DOHH2 (cell line): ENCODE results near the gene NAP1L1.

ENCODE experiments used
- H3F3A ChIP-seq: fragments of 200-600 bp; sonication (generic), shearing (Covaris generic); 2 replicates; pipeline ENCODE4 v1.6.0; 2016; ENCODE audit warnings: antibody characterized with exemption, mild to moderate bottlenecking; ENCODE audit not compliant: control insufficient read depth, insufficient read depth
- H3K27ac ChIP-seq: fragments of 200-600 bp; sonication (generic); 2 replicates; pipeline ENCODE4 v1.5.1; 2014; ENCODE audit warnings: low read depth, mild to moderate bottlenecking, low read length, moderate library complexity
- H3K27me3 ChIP-seq: fragments of 200-600 bp; sonication (generic); 2 replicates; pipeline ENCODE4 v1.6.1; 2014; ENCODE audit warnings: mild to moderate bottlenecking, low read length, mixed read lengths; ENCODE audit not compliant: control insufficient read depth
- H3K36me3 ChIP-seq: fragments of 200-600 bp; sonication (generic); 2 replicates; pipeline ENCODE4 v1.6.1; 2014; ENCODE audit warnings: mild to moderate bottlenecking, low read length, moderate library complexity, mixed read lengths; ENCODE audit not compliant: control insufficient read depth
- H3K4me1 ChIP-seq: fragments of 200-600 bp; sonication (generic); 2 replicates; pipeline ENCODE4 v1.6.1; 2014; ENCODE audit warnings: mild to moderate bottlenecking, low read length, mixed read lengths; ENCODE audit not compliant: control insufficient read depth
- H3K4me2 ChIP-seq: fragments of 200-600 bp; sonication (generic); 2 replicates; pipeline ENCODE4 v1.6.0; 2014; ENCODE audit warnings: mild to moderate bottlenecking, low read length, moderate library complexity
- H3K4me3 ChIP-seq: fragments of 200-600 bp; sonication (generic); 2 replicates; pipeline ENCODE4 v1.5.1; 2014; ENCODE audit warnings: mild to moderate bottlenecking, low read length, mixed read lengths
- H3K79me2 ChIP-seq: fragments of 200-600 bp; sonication (generic); 2 replicates; pipeline ENCODE4 v1.6.1; 2014; ENCODE audit warnings: mild to moderate bottlenecking, low read length, mixed read lengths; ENCODE audit not compliant: control insufficient read depth
- H3K9me2 ChIP-seq: fragments of 200-600 bp; sonication (generic); replicated peaks from 2 replicates; pipeline ENCODE4 v1.6.1; 2014; ENCODE audit warnings: mild to moderate bottlenecking, low read length, mixed read lengths; ENCODE audit not compliant: control insufficient read depth
- H3K9me3 ChIP-seq: fragments of 200-600 bp; sonication (generic); 2 replicates; pipeline ENCODE4 v1.6.1; 2014; ENCODE audit warnings: antibody characterized with exemption, low read length, mixed read lengths; ENCODE audit not compliant: control insufficient read depth, insufficient read depth
- H4K20me1 ChIP-seq: fragments of 200-600 bp; sonication (generic); 2 replicates; pipeline ENCODE4 v1.6.0; 2014; ENCODE audit warnings: low read depth, mild to moderate bottlenecking, antibody characterized with exemption, low read length, moderate library complexity; ENCODE audit not compliant: control insufficient read depth, insufficient read depth
- EZH2phosphoT487 ChIP-seq: fragments of 200-600 bp; sonication (generic); IDR thresholded peaks from 2 replicates; pipeline ENCODE4 v1.6.1; 2017; ENCODE audit warnings: borderline replicate concordance, mild to moderate bottlenecking, antibody characterized with exemption, low read length, moderate library complexity, mixed read lengths
- TF ChIP-seq, protein P1 (sequence below): fragments of 200-600 bp; sonication (generic); IDR thresholded peaks from one replicate; pipeline ENCODE4 v1.5.1; 2014; ENCODE audit warnings: antibody characterized with exemption, mild to moderate bottlenecking, low read depth, low read length; ENCODE audit not compliant: poor library complexity, severe bottlenecking

NAP1L1 gene

DNA sequence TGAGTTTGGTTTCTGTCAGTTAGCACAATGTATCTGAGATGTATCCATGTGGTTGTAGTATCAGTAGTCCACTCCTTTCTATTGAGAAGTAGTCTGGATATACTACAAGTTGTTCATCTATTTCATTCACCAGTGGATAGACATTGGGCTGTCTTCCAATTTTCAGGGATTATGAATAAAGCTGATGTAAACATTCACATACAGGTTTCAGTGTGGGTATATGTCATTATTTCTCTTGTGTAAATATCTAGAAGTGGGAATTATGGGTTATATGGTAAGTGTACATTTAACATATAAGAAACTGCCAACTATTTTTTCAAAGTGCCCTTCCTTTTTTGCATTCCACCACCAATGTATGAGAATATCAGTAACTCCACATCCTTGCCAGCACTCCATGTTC, 88.8 kb downstream of the NAP1L1 start:
- TF ChIP-seq, protein P1, sequence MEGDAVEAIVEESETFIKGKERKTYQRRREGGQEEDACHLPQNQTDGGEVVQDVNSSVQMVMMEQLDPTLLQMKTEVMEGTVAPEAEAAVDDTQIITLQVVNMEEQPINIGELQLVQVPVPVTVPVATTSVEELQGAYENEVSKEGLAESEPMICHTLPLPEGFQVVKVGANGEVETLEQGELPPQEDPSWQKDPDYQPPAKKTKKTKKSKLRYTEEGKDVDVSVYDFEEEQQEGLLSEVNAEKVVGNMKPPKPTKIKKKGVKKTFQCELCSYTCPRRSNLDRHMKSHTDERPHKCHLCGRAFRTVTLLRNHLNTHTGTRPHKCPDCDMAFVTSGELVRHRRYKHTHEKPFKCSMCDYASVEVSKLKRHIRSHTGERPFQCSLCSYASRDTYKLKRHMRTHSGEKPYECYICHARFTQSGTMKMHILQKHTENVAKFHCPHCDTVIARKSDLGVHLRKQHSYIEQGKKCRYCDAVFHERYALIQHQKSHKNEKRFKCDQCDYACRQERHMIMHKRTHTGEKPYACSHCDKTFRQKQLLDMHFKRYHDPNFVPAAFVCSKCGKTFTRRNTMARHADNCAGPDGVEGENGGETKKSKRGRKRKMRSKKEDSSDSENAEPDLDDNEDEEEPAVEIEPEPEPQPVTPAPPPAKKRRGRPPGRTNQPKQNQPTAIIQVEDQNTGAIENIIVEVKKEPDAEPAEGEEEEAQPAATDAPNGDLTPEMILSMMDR: no peak
- TF ChIP-seq EZH2phosphoT487: no peak
- no peaks in the 10 kb centered on the region for H3K36me3 ChIP-seq
- peaks cover 10% of the 10 kb centered on the region; the same call in 1 of the 2 replicates for H3K27me3 ChIP-seq
- no peaks in the 10 kb centered on the region for H3K4me1 ChIP-seq
- no peaks in the 10 kb centered on the region for H3K9me3 ChIP-seq
- H3K27ac ChIP-seq: no peak overlapping the region
- no peaks in the 10 kb centered on the region for H3K79me2 ChIP-seq
- no peaks in the 10 kb centered on the region for H4K20me1 ChIP-seq
- H3F3A ChIP-seq: no peaks in the 10 kb centered on the region
- no peak overlapping the region for H3K4me2 ChIP-seq
- no peak overlapping the region for H3K4me3 ChIP-seq
- H3K9me2 ChIP-seq: no peaks in the 10 kb centered on the region

DNA sequence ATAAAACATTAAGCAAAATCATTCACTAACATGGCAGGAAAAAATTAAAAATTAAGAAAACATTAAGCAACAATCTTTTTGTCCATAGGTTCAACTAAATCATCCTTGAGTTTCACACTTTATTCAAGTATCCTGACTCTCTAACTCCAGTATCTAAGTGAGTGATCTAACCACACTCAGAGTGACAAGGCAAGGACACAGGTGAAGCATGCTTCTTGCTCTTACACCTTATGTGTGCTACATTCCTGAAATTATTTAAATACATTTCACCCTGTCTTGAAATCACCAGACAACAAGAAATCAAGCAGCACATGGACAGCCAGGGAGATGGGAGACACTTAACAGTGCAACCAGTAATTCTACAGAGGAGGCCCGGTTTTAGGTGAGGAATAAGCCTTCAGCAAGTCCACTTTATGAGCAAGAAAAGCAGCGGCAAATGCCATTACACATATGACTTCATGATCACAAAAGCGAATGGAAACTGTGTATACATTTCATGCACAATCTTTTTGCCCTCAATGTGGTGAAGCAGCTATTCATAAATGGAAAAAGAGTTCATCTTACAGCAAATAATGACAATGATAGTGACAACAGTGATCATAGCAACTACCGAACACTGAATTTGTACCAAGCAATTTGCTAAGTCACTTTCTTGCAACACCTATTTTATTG, 90.3 kb downstream of the NAP1L1 start:
- Histone ChIP-seq H3K79me2 (no peaks in the 10 kb centered on the region), H4K20me1 (no peaks in the 10 kb centered on the region), H3K9me3 (no peaks in the 10 kb centered on the region), H3K9me2 (no peaks in the 10 kb centered on the region), H3K4me2 (no peak overlapping the region), H3F3A (no peaks in the 10 kb centered on the region), H3K4me3 (no peak overlapping the region), H3K27me3 (peaks cover 10% of the 10 kb centered on the region; the same call in 1 of the 2 replicates), H3K4me1 (no peaks in the 10 kb centered on the region), H3K27ac (no peak overlapping the region), H3K36me3 (no peaks in the 10 kb centered on the region)
- no peak for TF ChIP-seq EZH2phosphoT487
- TF ChIP-seq, protein P1: no peak

DNA sequence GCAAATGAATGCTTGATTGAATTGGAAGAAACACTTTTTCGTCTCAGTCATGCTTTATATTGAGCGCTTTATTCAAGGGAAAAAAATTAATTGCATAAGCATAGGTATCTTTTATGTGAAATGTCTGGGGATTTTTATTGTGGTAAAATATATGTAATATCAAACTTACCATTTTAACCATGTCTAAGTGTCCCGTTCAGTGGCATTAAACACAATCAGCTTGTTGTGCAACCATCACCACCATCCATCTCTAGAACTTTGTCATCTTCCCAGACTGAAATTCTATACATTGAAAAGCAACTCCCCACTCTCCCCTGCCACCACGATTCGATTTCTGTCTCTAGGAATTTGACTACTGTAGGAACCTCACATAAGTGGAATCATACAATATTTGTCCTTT, 92.7 kb downstream of the NAP1L1 start:
- Histone ChIP-seq H3K9me2 (no peaks in the 10 kb centered on the region), H3K4me2 (no peak overlapping the region), H3K4me1 (no peaks in the 10 kb centered on the region), H3K36me3 (no peaks in the 10 kb centered on the region), H3F3A (no peaks in the 10 kb centered on the region), H3K79me2 (no peaks in the 10 kb centered on the region), H4K20me1 (no peaks in the 10 kb centered on the region), H3K9me3 (no peaks in the 10 kb centered on the region), H3K4me3 (no peak overlapping the region), H3K27ac (no peak overlapping the region), H3K27me3 (peaks cover 10% of the 10 kb centered on the region)
- TF ChIP-seq, protein P1: no peak
- TF ChIP-seq EZH2phosphoT487: no peak
